CD14-positive monocyte (primary cell): Measurements from ENCODE around the gene RPL11. TPM values are rescaled to one million over a fixed set of nuclear protein-coding genes. Genes with fewer than 3 reads are reported as not detected.

ENCODE experiments used
- DNase-seq, 3 donors: peaks; one replicate each; pipeline ENCODE4 v3.0.0-alpha.2; 2011 to 2022
- H2AFZ ChIP-seq: 2 replicates; pipeline ENCODE4 v1.6.0; 2012; ENCODE audit warnings: mild to moderate bottlenecking, low read depth, low read length, inconsistent platforms; ENCODE audit not compliant: insufficient read depth, poor library complexity, severe bottlenecking
- H3K27ac ChIP-seq, 2 donors: 1 replicate in 1 of 2; 2 replicates in 1 of 2; pipeline ENCODE4 v1.5.1; 2012 to 2013; ENCODE audit warnings: low read length in 2 of 2, control low read depth in 1 of 2, inconsistent platforms in 1 of 2, low read depth in 1 of 2, mild to moderate bottlenecking in 1 of 2
- H3K27me3 ChIP-seq, 2 donors: one replicate each; pipeline versions ENCODE4 v1.6.0 to v1.6.1; 2011 to 2013; ENCODE audit warnings: low read length in 2 of 2; ENCODE audit not compliant: control insufficient read depth in 2 of 2, insufficient read depth in 2 of 2
- H3K36me3 ChIP-seq, 2 donors: replicated peaks in 1 of 2; 1 replicate in 1 of 2; 2 replicates in 1 of 2; pipeline versions ENCODE4 v1.5.1 to v1.6.1; 2012 to 2013; ENCODE audit warnings: low read length in 2 of 2, control low read depth in 1 of 2, inconsistent platforms in 1 of 2, mild to moderate bottlenecking in 1 of 2; ENCODE audit not compliant: insufficient read depth in 2 of 2, control insufficient read depth in 1 of 2
- H3K4me1 ChIP-seq, 2 donors: 1 replicate in 1 of 2; 2 replicates in 1 of 2; pipeline versions ENCODE4 v1.5.1 to v1.6.1; 2012 to 2013; ENCODE audit warnings: low read length in 2 of 2, control low read depth in 1 of 2, inconsistent platforms in 1 of 2, mild to moderate bottlenecking in 1 of 2, moderate library complexity in 1 of 2; ENCODE audit not compliant: insufficient read depth in 2 of 2, control insufficient read depth in 1 of 2
- H3K4me2 ChIP-seq: replicated peaks from 2 replicates; pipeline ENCODE3; 2012; ENCODE audit warnings: low read length, moderate library complexity, mild to moderate bottlenecking; ENCODE audit not compliant: poor library complexity, severe bottlenecking; ENCODE audit errors: extremely low read depth
- H3K4me3 ChIP-seq, 3 experiments: fragments of 200-600 bp in 1 of 3; sonication (generic) in 1 of 3; replicated peaks in 1 of 3; 1 replicate in 2 of 3; 2 replicates in 1 of 3; pipeline ENCODE4 v1.5.1; 2011 to 2013; ENCODE audit warnings: low read length in 3 of 3, mild to moderate bottlenecking in 3 of 3, control low read depth in 2 of 3, low read depth in 2 of 3, inconsistent platforms in 1 of 3, moderate library complexity in 1 of 3
- H3K79me2 ChIP-seq: 2 replicates; pipeline ENCODE4 v1.6.0; 2012; ENCODE audit warnings: mild to moderate bottlenecking, control low read depth, inconsistent platforms, low read length, moderate library complexity; ENCODE audit not compliant: insufficient read depth
- H3K9ac ChIP-seq: 2 replicates; pipeline ENCODE4 v1.6.0; 2017; ENCODE audit warnings: low read length, mild to moderate bottlenecking; ENCODE audit not compliant: insufficient read depth, poor library complexity, severe bottlenecking
- H3K9me3 ChIP-seq, 2 donors: replicated peaks in 1 of 2; 1 replicate in 1 of 2; 2 replicates in 1 of 2; pipeline versions ENCODE4 v1.5.1 to v1.6.1; 2012 to 2013; ENCODE audit warnings: low read length in 2 of 2, control low read depth in 1 of 2; ENCODE audit not compliant: control insufficient read depth in 1 of 2, insufficient read depth in 1 of 2
- H4K20me1 ChIP-seq: 2 replicates; pipeline ENCODE4 v1.6.0; 2012; ENCODE audit warnings: mild to moderate bottlenecking, low read length, control low read depth, moderate library complexity; ENCODE audit not compliant: insufficient read depth
- H3K27ac Mint-ChIP-seq, 7 donors: one replicate each; pipeline ENCODE4 v1.8.0; 2020; ENCODE audit warnings: mild to moderate bottlenecking in 7 of 7, mixed read lengths in 7 of 7, moderate library complexity in 6 of 7, inconsistent platforms in 2 of 7
- H3K27me3 Mint-ChIP-seq, 3 donors: one replicate each; pipeline ENCODE4 v1.8.0; 2021 to 2022; ENCODE audit warnings: low read depth in 3 of 3, mild to moderate bottlenecking in 3 of 3, mixed read lengths in 3 of 3, moderate library complexity in 3 of 3, inconsistent platforms in 1 of 3
- H3K36me3 Mint-ChIP-seq, 2 donors: one replicate each; pipeline ENCODE4 v1.8.0; 2020; ENCODE audit warnings: mixed read lengths in 2 of 2, inconsistent platforms in 1 of 2, mild to moderate bottlenecking in 1 of 2
- H3K4me1 Mint-ChIP-seq: one replicate; pipeline ENCODE4 v1.8.0; 2020; ENCODE audit warnings: mild to moderate bottlenecking, mixed read lengths
- H3K4me3 Mint-ChIP-seq, 2 donors: one replicate each; pipeline ENCODE4 v1.8.0; 2020; ENCODE audit warnings: mild to moderate bottlenecking in 2 of 2, mixed read lengths in 2 of 2, moderate library complexity in 1 of 2
- H3K9me3 Mint-ChIP-seq, 7 donors: one replicate each; pipeline ENCODE4 v1.8.0; 2020 to 2022; ENCODE audit warnings: mixed read lengths in 7 of 7, mild to moderate bottlenecking in 6 of 7, moderate library complexity in 6 of 7, inconsistent platforms in 2 of 7
- WGBS: methylation state at CpG from one replicate; pipeline ENCODE4 v1.1.5; 2013; ENCODE audit warnings: missing lambda C conversion rate; ENCODE audit not compliant: insufficient coverage; 5-methylcytosine and 5-hydroxymethylcytosine counted together
- intact Hi-C, 2 donors: fragments of 100-400 bp; cut with micrococcal nuclease; formaldehyde crosslinking; loops; one replicate each; pipeline versions ENCODE4 v1.15.0 to v1.15.1; 2023
- polyA plus RNA-seq, 3 donors: library from polyadenylated mRNA; depleted of rRNA in 1 of 3; unstranded in 2 of 3; stranded (reverse) in 1 of 3; fragments of 300-500 nt in 2 of 3; fragments of >200 nt in 1 of 3; fragmentation: Illumina TruSeq in 2 of 3; gene quantifications; 1 replicate in 2 of 3; 2 replicates in 1 of 3; pipeline ENCODE4 v1.2.3, GENCODE V29; 2012 to 2021
- TF ChIP-seq, protein P1 (sequence below): fragments of 200-600 bp; IDR thresholded peaks from one replicate; pipeline ENCODE4 v1.8.0; 2022; ENCODE audit warnings: antibody characterized with exemption, mild to moderate bottlenecking

The RPL11 gene
- polyA plus RNA-seq, 3 donors: 542 to 923 (median 552) TPM

DNA sequence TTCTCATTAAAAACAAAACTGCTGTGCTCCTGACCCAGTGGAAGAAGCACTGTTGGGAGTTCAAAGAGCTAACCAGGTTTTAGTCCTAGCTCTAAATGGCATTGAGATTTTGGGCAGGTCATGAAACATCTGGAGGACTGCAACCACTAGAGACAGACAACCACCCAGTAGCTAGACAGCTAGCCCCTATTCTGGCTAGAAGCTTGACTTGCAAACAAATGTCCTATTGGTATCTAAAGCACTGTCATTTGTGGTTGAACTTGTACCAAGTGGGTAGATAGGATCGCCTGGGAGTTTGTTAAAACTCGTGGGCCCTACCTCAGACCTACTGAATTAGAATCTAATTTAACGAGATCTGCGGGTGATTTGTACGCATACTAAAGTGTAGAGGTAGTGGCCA is 6.9 kb downstream of the RPL11 start:
- Mint-ChIP-seq H3K27me3 (no peaks in the 10 kb centered on the region), H3K9me3 (no peaks in the 10 kb centered on the region), H3K4me1 (peaks cover 52% of the 10 kb centered on the region), H3K36me3 (peaks cover 77 to 88% of the 10 kb centered on the region in 2 donors), H3K27ac (no peak overlapping the region), H3K4me3 (no peak overlapping the region)
- Histone ChIP-seq H3K4me3 (no peak overlapping the region), H3K27me3 (no peaks in the 10 kb centered on the region), H3K4me2 (no peak overlapping the region), H4K20me1 (peaks cover 99% of the 10 kb centered on the region), H2AFZ (no peak overlapping the region), H3K79me2 (peaks cover 83% of the 10 kb centered on the region), H3K36me3 (peaks cover 87 to 97% of the 10 kb centered on the region in 2 donors), H3K27ac (peak overlapping the region in 1 of 2 donors; percentile 43), H3K9ac (no peak overlapping the region), H3K4me1 (peaks cover 16% of the 10 kb centered on the region in 2 donors), H3K9me3 (no peaks in the 10 kb centered on the region)
- 100% methylated on average over 1 of the region's 5 CpGs for WGBS
- no peak for DNase-seq
- intact Hi-C loops: no loop called here
- TF ChIP-seq, protein P1, sequence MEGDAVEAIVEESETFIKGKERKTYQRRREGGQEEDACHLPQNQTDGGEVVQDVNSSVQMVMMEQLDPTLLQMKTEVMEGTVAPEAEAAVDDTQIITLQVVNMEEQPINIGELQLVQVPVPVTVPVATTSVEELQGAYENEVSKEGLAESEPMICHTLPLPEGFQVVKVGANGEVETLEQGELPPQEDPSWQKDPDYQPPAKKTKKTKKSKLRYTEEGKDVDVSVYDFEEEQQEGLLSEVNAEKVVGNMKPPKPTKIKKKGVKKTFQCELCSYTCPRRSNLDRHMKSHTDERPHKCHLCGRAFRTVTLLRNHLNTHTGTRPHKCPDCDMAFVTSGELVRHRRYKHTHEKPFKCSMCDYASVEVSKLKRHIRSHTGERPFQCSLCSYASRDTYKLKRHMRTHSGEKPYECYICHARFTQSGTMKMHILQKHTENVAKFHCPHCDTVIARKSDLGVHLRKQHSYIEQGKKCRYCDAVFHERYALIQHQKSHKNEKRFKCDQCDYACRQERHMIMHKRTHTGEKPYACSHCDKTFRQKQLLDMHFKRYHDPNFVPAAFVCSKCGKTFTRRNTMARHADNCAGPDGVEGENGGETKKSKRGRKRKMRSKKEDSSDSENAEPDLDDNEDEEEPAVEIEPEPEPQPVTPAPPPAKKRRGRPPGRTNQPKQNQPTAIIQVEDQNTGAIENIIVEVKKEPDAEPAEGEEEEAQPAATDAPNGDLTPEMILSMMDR: no peak

DNA sequence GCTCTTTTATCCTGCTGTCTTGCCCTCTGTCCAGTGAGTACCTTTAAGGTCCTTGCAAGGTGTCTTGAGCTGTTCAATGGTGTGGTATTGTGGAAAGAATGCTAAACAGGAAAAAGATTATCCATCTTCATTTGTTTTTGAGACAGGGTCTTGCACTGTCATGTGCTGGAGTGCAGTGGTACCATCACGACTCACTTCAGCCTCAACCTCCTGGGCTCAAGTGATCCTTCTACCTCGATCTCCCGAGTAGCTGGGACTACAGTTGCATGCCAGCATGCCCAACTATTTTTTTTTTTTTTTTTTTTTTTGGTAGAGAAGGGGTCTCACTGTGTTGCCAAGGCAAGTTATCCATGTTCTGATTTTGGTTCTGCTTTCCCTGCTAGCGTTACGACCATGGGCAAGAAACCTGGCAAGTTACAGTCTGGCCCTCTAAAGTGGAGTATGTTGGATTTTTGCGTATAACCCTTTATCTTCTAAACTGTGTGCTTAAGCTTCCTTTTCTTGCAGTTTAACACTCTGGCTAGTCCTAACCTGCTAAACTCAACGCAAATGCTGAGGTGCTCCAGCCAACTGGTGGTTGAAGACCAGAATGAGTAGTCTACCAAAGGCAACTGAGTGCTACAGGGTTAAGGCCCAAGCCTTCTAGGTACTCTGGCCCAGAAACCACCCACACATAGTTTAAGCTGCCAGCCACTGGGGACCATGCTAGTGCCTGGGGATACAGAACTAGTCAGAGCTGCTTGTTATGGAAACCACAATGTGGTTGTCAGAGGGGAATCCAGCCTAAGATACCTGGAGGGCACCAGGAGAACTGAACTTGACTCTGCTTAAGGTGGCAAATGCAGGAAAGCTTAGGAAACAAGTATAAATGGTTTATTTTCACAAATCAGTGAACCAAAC is 7.9 kb downstream of the RPL11 start:
- H3K36me3 Mint-ChIP-seq: peaks cover 70 to 82% of the 10 kb centered on the region in 2 donors
- TF ChIP-seq, protein P1: no peak
- H3K27ac Mint-ChIP-seq: peak overlapping the region in 3 of 7 donors; percentile 25 to 63 (median 61)
- Histone ChIP-seq H3K36me3 (peaks cover 82 to 94% of the 10 kb centered on the region in 2 donors), H3K4me3 (no peak overlapping the region), H3K4me2 (no peak overlapping the region), H4K20me1 (peaks cover 88% of the 10 kb centered on the region), H3K27me3 (no peaks in the 10 kb centered on the region), H3K79me2 (peaks cover 72% of the 10 kb centered on the region), H3K9ac (no peak overlapping the region), H2AFZ (no peak overlapping the region), H3K9me3 (no peaks in the 10 kb centered on the region), H3K27ac (no peak overlapping the region), H3K4me1 (peaks cover 8 to 13% of the 10 kb centered on the region in 2 donors)
- peaks cover 43% of the 10 kb centered on the region for H3K4me1 Mint-ChIP-seq
- no peak for DNase-seq
- no peak overlapping the region for H3K4me3 Mint-ChIP-seq
- no peaks in the 10 kb centered on the region for H3K9me3 Mint-ChIP-seq
- intact Hi-C loops: no loop called here
- no peaks in the 10 kb centered on the region for H3K27me3 Mint-ChIP-seq
- 86% methylated on average over 1 of the region's 7 CpGs for WGBS
